Activated CD4-positive, alpha-beta T cell treated with anti-CD3 and anti-CD28 coated beads, Interleukin-2, amount 50 U/mL, for 4 hours (primary cell): ENCODE measurements around the gene SLC6A11.

Experiments used
- DNase-seq, 2 experiments: peaks; one replicate each; pipeline ENCODE4 v3.0.0-alpha.2; 2020

Gene SLC6A11

GRCh38 chr3:10845001-10845761, 29.2 kb downstream of the SLC6A11 start:
- DNase-seq: no peak

DNA sequence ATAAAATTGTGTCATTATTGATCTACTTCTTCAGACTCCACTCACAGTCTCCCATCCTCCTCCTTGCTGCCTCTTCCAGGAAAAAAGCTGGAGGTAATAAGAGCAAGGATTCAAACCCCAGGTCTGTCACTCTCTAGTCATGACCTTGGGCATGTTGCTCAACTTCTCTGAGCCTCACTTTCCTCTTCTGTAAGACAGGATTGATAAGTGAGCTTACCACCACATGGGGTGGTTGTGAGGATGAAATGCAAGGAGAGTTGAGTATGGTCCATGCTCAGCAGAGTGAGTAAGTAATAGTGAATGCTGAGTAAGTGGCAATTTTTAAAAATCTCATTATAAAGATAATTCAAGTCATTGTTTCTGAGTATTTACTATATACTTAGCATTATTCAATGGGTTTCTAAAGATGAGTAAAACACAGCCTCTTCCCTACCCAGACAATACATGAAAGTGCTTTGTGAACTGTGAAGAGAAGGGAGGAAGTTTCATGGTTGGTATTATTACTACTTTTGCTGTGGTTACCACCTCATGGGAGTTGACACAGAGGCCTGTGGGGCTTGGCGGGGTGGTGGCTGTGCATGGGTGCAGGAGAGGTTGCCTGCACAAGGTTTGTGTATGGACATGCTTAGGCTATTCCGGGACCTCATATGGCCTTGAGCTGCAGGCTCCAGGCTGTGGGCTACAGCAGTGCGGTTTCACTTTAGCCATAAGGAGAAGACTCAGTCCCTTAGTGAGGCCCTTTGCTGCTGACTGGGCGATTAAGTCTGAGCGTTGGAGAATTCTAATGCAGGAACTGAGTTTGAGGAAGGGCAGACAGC, 30.0 kb downstream of the SLC6A11 start:
- no peak for DNase-seq

- no peak for DNase-seq
Measured at GRCh38 chr3:10846657-10846975, 30.6 kb downstream of the SLC6A11 start.

DNA sequence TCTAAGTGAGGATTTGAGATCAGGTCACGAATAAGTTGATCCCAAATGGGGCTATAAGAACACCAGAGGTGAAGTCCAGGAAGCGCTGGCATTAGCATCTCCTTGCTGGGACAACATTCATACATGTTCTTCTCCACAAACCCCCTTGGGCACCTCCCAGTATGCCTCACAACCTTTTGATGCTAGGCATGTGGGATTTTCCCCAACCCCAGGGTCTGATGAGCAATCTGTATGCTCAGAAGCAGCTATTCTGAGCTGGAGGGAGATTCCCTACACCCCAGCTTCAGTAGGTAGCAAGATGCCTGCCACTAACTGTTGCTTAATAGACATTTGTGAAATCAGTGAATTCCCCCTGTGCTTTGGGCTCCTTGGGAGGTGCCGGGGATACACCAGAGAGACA, 32.2 kb downstream of the SLC6A11 start:
- DNase-seq: no peak

- DNase-seq: no peak
Measured at GRCh38 chr3:10852066-10852808, 36.2 kb downstream of the SLC6A11 start.

- DNase-seq: no peak
Measured at GRCh38 chr3:10855083-10855870, 39.2 kb downstream of the SLC6A11 start.

DNA sequence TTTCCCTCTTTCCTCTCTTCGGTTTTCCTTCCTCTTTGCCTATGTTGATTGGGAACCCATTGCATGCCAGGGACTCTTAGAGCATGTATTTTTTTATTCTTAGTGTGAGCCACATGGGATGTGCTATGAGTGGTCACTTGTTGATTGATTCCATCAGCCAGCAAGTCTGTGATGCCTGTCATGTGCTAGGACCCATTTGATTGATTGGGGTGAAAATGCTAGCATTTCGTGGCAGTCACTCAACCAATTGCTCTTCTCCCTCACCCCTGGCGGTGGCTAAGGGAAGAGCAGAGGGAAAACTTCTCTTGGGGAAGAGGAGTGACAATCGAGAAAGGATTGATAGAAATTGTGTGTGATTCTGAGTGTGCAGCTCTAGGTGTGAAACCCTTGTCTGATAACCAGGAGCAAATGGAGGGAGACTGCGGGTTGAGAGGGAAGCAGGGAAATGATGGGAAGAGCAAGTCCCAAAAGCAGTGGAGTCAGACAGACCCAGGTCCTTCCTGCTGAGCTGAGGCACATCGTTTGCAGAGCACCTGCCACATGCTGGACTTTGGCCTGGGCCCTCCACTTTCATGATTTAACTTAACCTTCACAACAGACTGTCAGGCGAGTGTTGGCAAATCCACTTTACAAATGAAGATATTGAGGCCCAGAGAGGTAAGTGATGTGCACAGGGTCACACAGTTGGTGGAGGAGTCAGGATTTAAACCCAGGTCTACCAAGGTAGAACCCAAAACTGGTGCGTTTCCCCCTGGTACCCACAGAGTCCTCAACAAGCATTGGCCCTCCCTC, 40.0 kb downstream of the SLC6A11 start:
- DNase-seq: no peak

DNA sequence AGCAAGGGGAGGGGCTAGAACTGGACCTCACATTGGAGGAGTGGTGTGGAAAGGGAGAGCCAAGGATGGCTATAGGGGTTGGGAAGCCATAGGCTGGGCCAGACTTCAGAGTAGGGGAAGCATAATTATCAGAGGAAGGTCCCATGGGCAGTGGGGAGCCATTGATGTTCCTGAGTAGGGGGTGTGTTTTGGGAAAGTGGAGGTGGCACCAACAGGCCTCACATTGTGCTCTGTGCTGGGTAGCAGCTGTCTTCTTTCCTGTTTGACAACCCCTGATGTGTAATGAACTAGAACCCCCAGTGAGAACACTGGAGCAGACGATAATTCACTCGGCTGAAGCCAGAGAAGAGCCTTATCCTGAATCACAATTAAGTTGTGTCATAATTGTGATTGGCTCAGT, 41.2 kb downstream of the SLC6A11 start:
- no peak for DNase-seq

- no peak for DNase-seq
Measured at GRCh38 chr3:10858091-10858490, 42.1 kb downstream of the SLC6A11 start.

- DNase-seq: no peak
Measured at GRCh38 chr3:10867384-10867783, 51.4 kb downstream of the SLC6A11 start.

- no peak for DNase-seq
Measured at GRCh38 chr3:10869460-10869859, 53.4 kb downstream of the SLC6A11 start.

- DNase-seq: no peak
Measured at GRCh38 chr3:10870296-10870695, 54.3 kb downstream of the SLC6A11 start.

DNA sequence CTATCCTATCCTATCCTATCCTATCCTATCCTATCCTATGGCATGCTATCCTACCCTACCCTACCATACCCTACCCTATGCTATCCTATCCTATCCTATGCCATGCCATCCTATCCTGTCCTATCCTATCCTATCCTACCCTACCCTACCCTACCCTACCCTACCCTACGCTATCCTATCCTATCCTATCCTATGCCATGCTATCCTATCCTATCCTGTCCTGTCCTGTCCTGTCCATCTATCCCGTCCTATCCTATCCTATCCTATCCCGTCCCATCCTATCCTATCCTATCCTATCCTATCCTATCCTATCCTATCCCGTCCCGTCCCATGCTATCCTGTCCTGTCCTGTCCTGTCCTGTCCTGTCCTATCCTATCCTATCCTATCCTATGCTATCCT, 57.4 kb downstream of the SLC6A11 start:
- no peak for DNase-seq

DNA sequence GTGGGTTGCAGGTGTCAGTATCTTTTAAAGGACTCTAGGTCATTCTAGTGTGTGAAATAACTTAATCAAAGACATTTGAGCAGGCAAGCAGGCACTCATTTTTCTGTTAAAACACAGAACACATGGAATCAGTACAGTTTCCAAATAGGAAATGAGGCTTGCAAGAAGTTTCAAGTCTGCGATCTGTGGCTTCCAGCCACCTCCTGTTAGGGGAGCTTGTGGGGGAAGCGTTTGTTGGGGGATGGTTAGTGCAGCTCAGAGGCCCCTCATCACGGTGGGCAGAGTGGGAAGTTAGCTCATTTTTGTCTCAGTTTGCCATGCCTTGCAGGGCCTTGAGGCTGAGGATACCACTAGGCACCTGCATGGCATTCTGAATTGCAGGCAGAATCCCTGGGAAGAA, 59.9 kb downstream of the SLC6A11 start:
- DNase-seq: no peak

GRCh38 chr3:10876661-10877060, 60.6 kb downstream of the SLC6A11 start:
- DNase-seq: no peak

DNA sequence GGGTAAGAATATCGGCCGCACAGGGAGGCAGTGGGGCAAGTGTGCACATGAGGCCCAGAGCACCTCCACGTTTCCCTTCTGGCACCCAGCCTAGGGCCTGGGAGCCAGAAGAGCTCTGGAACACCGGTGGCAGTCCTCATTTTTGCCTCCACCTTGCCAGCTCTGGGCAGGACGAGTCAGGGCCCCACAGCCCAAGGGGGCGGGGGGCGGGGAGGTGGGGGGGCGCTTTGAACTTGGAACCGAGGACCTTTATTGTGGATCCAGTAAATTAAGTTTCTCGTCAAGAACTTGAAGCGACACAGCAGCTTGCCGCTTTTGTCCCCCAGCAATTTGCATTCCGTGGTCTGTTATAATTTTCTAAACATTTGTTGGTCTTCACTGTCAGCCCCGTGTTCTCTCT, 66.8 kb downstream of the SLC6A11 start:
- no peak for DNase-seq

GRCh38 chr3:10883478-10884234, 67.6 kb downstream of the SLC6A11 start:
- no peak for DNase-seq

DNA sequence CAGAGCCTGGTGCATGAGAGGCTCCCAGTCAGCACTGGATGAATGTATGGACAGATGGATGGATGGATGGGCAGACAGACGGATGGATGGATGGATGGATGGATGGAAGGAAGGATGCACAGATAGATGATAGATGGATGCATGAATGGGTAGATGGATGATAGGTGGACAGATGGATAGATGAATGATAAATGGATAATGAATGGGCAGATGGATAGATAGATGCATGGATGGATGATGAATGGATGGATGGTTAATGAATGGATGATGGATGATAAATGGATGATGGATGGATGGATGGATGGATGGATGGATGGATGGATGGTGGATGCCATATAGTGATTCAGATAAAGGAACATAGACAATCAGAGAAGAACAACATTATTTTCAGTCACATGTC, 71.0 kb downstream of the SLC6A11 start:
- DNase-seq: no peak

- DNase-seq: no peak
Measured at GRCh38 chr3:10888518-10889090, 72.6 kb downstream of the SLC6A11 start.

DNA sequence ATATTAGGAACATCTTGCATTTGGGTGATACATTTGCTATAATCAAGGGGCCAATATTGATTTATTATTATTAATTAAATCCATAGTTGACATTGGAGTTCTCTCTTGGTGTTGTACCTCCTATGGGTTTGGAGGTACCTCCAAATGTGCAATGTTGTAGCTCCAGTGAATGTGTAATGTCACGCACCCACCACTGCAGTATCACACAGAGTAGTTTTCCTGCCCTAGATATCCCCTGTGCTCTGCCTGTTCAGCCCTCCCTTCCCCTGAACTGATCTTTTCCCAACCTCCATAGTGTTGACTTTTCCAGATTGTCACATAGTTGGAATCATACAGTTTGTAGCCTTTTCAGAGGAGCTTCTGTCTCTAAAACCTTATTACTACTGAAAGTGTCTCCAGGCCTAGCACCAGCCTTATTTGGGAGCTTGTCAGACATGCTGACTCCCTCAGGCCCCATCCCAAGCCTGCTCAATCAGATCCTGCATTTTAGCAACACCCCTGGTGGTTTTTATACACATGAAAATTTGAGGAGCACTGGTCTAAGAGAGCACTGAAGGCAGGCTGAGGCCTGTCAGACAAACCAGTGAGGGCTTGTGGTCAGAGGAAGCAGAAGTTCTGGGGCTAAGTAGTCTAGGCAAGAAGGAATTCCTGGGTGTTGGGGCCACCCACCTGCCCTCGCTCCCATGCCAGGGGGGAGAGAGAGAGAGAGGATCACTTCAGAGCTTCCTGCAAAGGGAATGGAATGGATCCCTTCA, 73.4 kb downstream of the SLC6A11 start:
- DNase-seq: no peak
